HG03457 (cell line): ENCODE measurements around the gene RFPL3.
"Not testable (repeated sequence)": the region's sequence is repeated elsewhere in the genome, so short reads cannot be mapped to it uniquely, and the experiment has no call there.

Source experiments
- ATAC-seq: cut with Tn5 transposase; IDR thresholded peaks from one replicate; pipeline ENCODE4 v1.9.1; 2021; ENCODE audit warnings: moderate number of reproducible peaks; ENCODE audit not compliant: unreplicated experiment

RFPL3 gene

GRCh38 chr22:32329202-32329645 lies 28.4 kb upstream of the RFPL3 start:
- ATAC-seq: no peak

- no peak for ATAC-seq
These were observed 26.3 kb upstream of the RFPL3 start for GRCh38 chr22:32331236-32331917.

GRCh38 chr22:32331918-32332725 lies 25.5 kb upstream of the RFPL3 start:
- ATAC-seq: no peak

- no peak for ATAC-seq
These were observed 24.4 kb upstream of the RFPL3 start for GRCh38 chr22:32333141-32333768.

GRCh38 chr22:32333769-32334659 lies 23.7 kb upstream of the RFPL3 start:
- no peak for ATAC-seq

- ATAC-seq: no peak
These were observed 22.9 kb upstream of the RFPL3 start for GRCh38 chr22:32334660-32335365.

GRCh38 chr22:32335471-32335870 lies 22.2 kb upstream of the RFPL3 start:
- no peak for ATAC-seq

- ATAC-seq: no peak
These were observed 21.5 kb upstream of the RFPL3 start for GRCh38 chr22:32336121-32336603.

GRCh38 chr22:32336771-32337424 lies 20.8 kb upstream of the RFPL3 start:
- ATAC-seq: no peak

- ATAC-seq: not testable (repeated sequence)
These were observed 20.2 kb upstream of the RFPL3 start for GRCh38 chr22:32337425-32337824.

GRCh38 chr22:32338757-32339156 lies 18.9 kb upstream of the RFPL3 start:
- ATAC-seq: no peak

- no peak for ATAC-seq
These were observed 18.3 kb upstream of the RFPL3 start for GRCh38 chr22:32339190-32340012.

GRCh38 chr22:32340411-32340810 lies 17.3 kb upstream of the RFPL3 start:
- no peak for ATAC-seq

- no peak for ATAC-seq
These were observed 16.4 kb upstream of the RFPL3 start for GRCh38 chr22:32341122-32341740.

- no peak for ATAC-seq
These were observed 14.7 kb upstream of the RFPL3 start for GRCh38 chr22:32342977-32343376.

- no peak for ATAC-seq
These were observed 13.7 kb upstream of the RFPL3 start for GRCh38 chr22:32343941-32344340.

- ATAC-seq: no peak
These were observed 9.5 kb upstream of the RFPL3 start for GRCh38 chr22:32348031-32348611.

- ATAC-seq: not testable (repeated sequence)
These were observed 5.8 kb upstream of the RFPL3 start for GRCh38 chr22:32351875-32352274.
